ENCODE data around the gene ST6GALNAC4.
"Not testable (repeated sequence)": the region's sequence is repeated elsewhere in the genome, so short reads cannot be mapped to it uniquely, and the experiment has no call there.

The ST6GALNAC4 gene

DNA sequence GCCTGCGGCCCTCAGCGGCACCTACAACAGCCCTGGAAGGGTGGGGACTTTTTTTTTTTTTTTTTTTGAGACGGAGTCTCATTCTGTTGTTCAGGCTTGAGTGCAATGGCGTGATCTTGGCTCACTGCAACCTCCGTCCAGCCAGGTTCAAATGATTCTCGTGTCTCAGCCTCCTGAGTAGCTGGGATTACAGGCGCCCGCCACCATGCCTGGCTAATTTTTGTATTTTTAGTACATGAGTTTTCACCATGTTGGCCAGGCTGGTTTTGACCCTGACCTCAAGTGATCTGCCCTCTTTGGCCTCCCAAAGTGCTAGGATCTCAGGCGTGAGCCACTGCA, 46.7 kb downstream of the ST6GALNAC4 start:
- peak; percentile 28 for TF ChIP-seq CTCF (IDR thresholded peaks at IDR 0.05; ENCODE audit: low read depth, low read length, poor library complexity, severe bottlenecking)
- H4K20me1 ChIP-seq (ENCODE audit: control insufficient read depth, insufficient read depth, low read depth, low read length); H3K4me2 ChIP-seq (ENCODE audit: low read length); H3K27me3 ChIP-seq (ENCODE audit: control insufficient read depth, low read length); H3K9me3 ChIP-seq (ENCODE audit: control insufficient read depth, insufficient read depth, low read length); H3K9me2 ChIP-seq (replicated peaks; ENCODE audit: control insufficient read depth, low read length); H3K4me3 ChIP-seq (ENCODE audit: low read length); H3K36me3 ChIP-seq (ENCODE audit: control insufficient read depth, low read length); H3F3A ChIP-seq (ENCODE audit: control insufficient read depth, insufficient read depth); H3K27ac ChIP-seq (ENCODE audit: low read depth, low read length); H3K79me2 ChIP-seq (ENCODE audit: control insufficient read depth, low read length): not testable (repeated sequence)
- peaks cover 17% of the 10 kb centered on the region for H3K4me1 ChIP-seq (ENCODE audit: control insufficient read depth, low read length)

GRCh38 chr9:127869310-127870152, 47.3 kb downstream of the ST6GALNAC4 start:
- no peak for TF ChIP-seq EZH2phosphoT487 (IDR thresholded peaks at IDR 0.05; ENCODE audit: borderline replicate concordance, low read length)
- TF ChIP-seq CTCF (IDR thresholded peaks at IDR 0.05; ENCODE audit: low read depth, low read length, poor library complexity, severe bottlenecking), result peak; percentile 95
- Histone ChIP-seq H3K9me2 (replicated peaks; ENCODE audit: control insufficient read depth, low read length) (no peaks in the 10 kb centered on the region), H3K9me3 (ENCODE audit: control insufficient read depth, insufficient read depth, low read length) (no peaks in the 10 kb centered on the region), H3K27me3 (ENCODE audit: control insufficient read depth, low read length) (no peaks in the 10 kb centered on the region), H3K4me3 (ENCODE audit: low read length) (no peak overlapping the region), H3K36me3 (ENCODE audit: control insufficient read depth, low read length) (no peaks in the 10 kb centered on the region), H3K27ac (ENCODE audit: low read depth, low read length) (no peak overlapping the region), H4K20me1 (ENCODE audit: control insufficient read depth, insufficient read depth, low read depth, low read length) (no peaks in the 10 kb centered on the region), H3F3A (ENCODE audit: control insufficient read depth, insufficient read depth) (0 out of 2 replicates have a peak, but pooled peaks cover 8% of the 10 kb centered on the region), H3K4me1 (ENCODE audit: control insufficient read depth, low read length) (peaks cover 23% of the 10 kb centered on the region), H3K4me2 (ENCODE audit: low read length) (no peak overlapping the region), H3K79me2 (ENCODE audit: control insufficient read depth, low read length) (no peaks in the 10 kb centered on the region)

DNA sequence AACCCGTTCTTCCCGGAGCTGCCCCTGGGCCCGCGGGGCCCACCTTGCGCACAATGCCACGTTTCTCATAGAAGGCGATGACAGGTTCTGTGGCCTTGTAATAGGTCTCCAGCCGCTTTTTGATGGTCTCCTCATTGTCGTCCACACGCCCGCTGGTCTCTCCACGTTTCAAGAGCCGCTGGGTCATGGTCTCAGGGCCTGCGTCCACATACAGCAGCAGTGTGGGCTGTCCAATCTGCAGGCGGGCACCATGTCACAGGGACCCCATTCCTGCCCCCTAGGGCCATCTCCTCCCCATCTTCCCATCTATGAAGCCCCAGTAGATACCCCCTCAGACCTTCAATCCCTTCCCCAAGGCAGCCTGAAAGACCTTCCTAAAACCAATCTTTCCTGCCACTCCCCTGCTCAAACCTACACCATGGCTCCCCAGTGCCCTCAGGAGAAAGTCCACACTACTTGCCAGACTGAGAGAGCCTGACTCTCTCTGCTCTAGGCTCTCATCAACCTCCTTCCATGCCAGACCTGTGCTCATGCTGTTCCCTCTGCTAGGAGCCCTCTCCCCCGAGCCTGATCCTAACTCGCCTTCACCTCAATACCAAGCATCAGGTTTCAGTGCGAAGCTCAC, 48.5 kb downstream of the ST6GALNAC4 start:
- TF ChIP-seq CTCF (IDR thresholded peaks at IDR 0.05; ENCODE audit: low read depth, low read length, poor library complexity, severe bottlenecking) (no peak), EZH2phosphoT487 (IDR thresholded peaks at IDR 0.05; ENCODE audit: borderline replicate concordance, low read length) (no peak)
- no peaks in the 10 kb centered on the region for H3K27me3 ChIP-seq (ENCODE audit: control insufficient read depth, low read length)

More for the DNA sequence above, 48.5 kb downstream of the ST6GALNAC4 start:
- Histone ChIP-seq H3K36me3 (ENCODE audit: control insufficient read depth, low read length) (no peaks in the 10 kb centered on the region), H3K4me1 (ENCODE audit: control insufficient read depth, low read length) (peaks cover 23% of the 10 kb centered on the region), H3K27ac (ENCODE audit: low read depth, low read length) (no peak overlapping the region), H3K4me3 (ENCODE audit: low read length) (no peak overlapping the region), H3K4me2 (ENCODE audit: low read length) (no peak overlapping the region), H3F3A (ENCODE audit: control insufficient read depth, insufficient read depth) (peaks cover 8% of the 10 kb centered on the region), H3K9me2 (replicated peaks; ENCODE audit: control insufficient read depth, low read length) (no peaks in the 10 kb centered on the region), H3K9me3 (ENCODE audit: control insufficient read depth, insufficient read depth, low read length) (no peaks in the 10 kb centered on the region), H3K79me2 (ENCODE audit: control insufficient read depth, low read length) (no peaks in the 10 kb centered on the region), H4K20me1 (ENCODE audit: control insufficient read depth, insufficient read depth, low read depth, low read length) (no peaks in the 10 kb centered on the region)

All from DOHH2 (cell line).